HepG2 (cell line): Measurements from ENCODE around the gene SIAE. TPM values are rescaled to one million over a fixed set of nuclear protein-coding genes. Genes with fewer than 3 reads are reported as not detected.
A peak's percentile ranks its signal among the peaks of the same experiment; 100 is the strongest.

Source experiments
- AGO2 ChIP-seq: fragments of 200-400 bp; formaldehyde crosslinking; optimal IDR thresholded peaks from 2 replicates; pipeline ENCODE3; 2017; ENCODE audit warnings: mild to moderate bottlenecking, low read depth, low read length, moderate library complexity
- BRCA1 ChIP-seq: sonication (generic); formaldehyde crosslinking; IDR thresholded peaks from 2 replicates; pipeline ENCODE4 v1.4.0; 2020; ENCODE audit warnings: missing genetic modification reagents
- CTCF ChIP-seq: sonication (generic); formaldehyde crosslinking; IDR thresholded peaks from 2 replicates; pipeline ENCODE4 v1.5.0; 2020; ENCODE audit warnings: mild to moderate bottlenecking, missing genetic modification reagents, moderate library complexity
- DPF2 ChIP-seq: sonication (generic); formaldehyde crosslinking; IDR thresholded peaks from 2 replicates; pipeline ENCODE4 v1.4.0; 2020; ENCODE audit warnings: mild to moderate bottlenecking, low read depth, missing genetic modification reagents, borderline replicate concordance
- IRX3 ChIP-seq: sonication (generic); formaldehyde crosslinking; IDR thresholded peaks from 2 replicates; pipeline ENCODE4 v1.8.1; 2023; ENCODE audit warnings: mild to moderate bottlenecking, low read depth, missing genetic modification reagents, borderline replicate concordance
- MED1 ChIP-seq: sonication (generic); formaldehyde crosslinking; IDR thresholded peaks from 2 replicates; pipeline ENCODE4 v1.4.0; 2020; ENCODE audit warnings: missing genetic modification reagents
- MEIS1 ChIP-seq: sonication (generic); formaldehyde crosslinking; IDR thresholded peaks from 2 replicates; pipeline ENCODE4 v1.9.0; 2021; ENCODE audit warnings: mild to moderate bottlenecking, missing genetic modification reagents, moderate library complexity, borderline replicate concordance
- NCOA5 ChIP-seq: sonication (generic); formaldehyde crosslinking; IDR thresholded peaks from 2 replicates; pipeline ENCODE4 v1.4.0; 2020; ENCODE audit warnings: missing genetic modification reagents
- NKX3-1 ChIP-seq: sonication (generic); formaldehyde crosslinking; IDR thresholded peaks from 2 replicates; pipeline ENCODE4 v1.5.0; 2020; ENCODE audit warnings: missing genetic modification reagents
- PHF21A ChIP-seq: sonication (generic); formaldehyde crosslinking; IDR thresholded peaks from 2 replicates; pipeline ENCODE4 v1.5.0; 2020; ENCODE audit warnings: mild to moderate bottlenecking, missing genetic modification reagents
- SRY ChIP-seq: sonication (generic); formaldehyde crosslinking; IDR thresholded peaks from 2 replicates; pipeline ENCODE4 v1.8.0; 2022; ENCODE audit warnings: mild to moderate bottlenecking, missing genetic modification reagents
- YY1 ChIP-seq: IDR thresholded peaks from 2 replicates; pipeline ENCODE4 v1.6.1; 2011; ENCODE audit warnings: low read length, low read depth, moderate library complexity, mild to moderate bottlenecking; ENCODE audit not compliant: insufficient read depth, insufficient replicate concordance
- ZFP90 ChIP-seq: sonication (generic); formaldehyde crosslinking; IDR thresholded peaks from 2 replicates; pipeline ENCODE4 v1.8.0; 2022; ENCODE audit warnings: missing genetic modification reagents, mild to moderate bottlenecking, inconsistent platforms, borderline replicate concordance
- ZFX ChIP-seq: sonication (generic); formaldehyde crosslinking; IDR thresholded peaks from 2 replicates; pipeline ENCODE4 v1.4.0; 2020; ENCODE audit warnings: mild to moderate bottlenecking, low read depth, missing genetic modification reagents, moderate library complexity
- ZNF12 ChIP-seq: sonication (generic); formaldehyde crosslinking; IDR thresholded peaks from 2 replicates; pipeline ENCODE4 v1.5.0; 2020; ENCODE audit warnings: missing genetic modification reagents
- ZNF224 ChIP-seq: sonication (generic); formaldehyde crosslinking; IDR thresholded peaks from 2 replicates; pipeline ENCODE4 v1.5.0; 2020; ENCODE audit warnings: mild to moderate bottlenecking, missing genetic modification reagents
- ZNF367 ChIP-seq: sonication (generic); formaldehyde crosslinking; IDR thresholded peaks from 2 replicates; pipeline ENCODE4 v1.4.0; 2020; ENCODE audit warnings: missing genetic modification reagents, borderline replicate concordance
- ZNF441 ChIP-seq: sonication (generic); formaldehyde crosslinking; IDR thresholded peaks from 2 replicates; pipeline ENCODE4 v1.7.0; 2021; ENCODE audit warnings: missing genetic modification reagents, borderline replicate concordance
- ZNF564 ChIP-seq: sonication (generic); formaldehyde crosslinking; IDR thresholded peaks from 2 replicates; pipeline ENCODE4 v1.8.1; 2023; ENCODE audit warnings: mild to moderate bottlenecking, missing genetic modification reagents
- ZNF619 ChIP-seq: sonication (generic); formaldehyde crosslinking; IDR thresholded peaks from 2 replicates; pipeline ENCODE4 v1.4.0; 2020; ENCODE audit warnings: mild to moderate bottlenecking, missing genetic modification reagents
- ZNF703 ChIP-seq: sonication (generic); formaldehyde crosslinking; IDR thresholded peaks from 2 replicates; pipeline ENCODE4 v1.5.1; 2020; ENCODE audit warnings: missing genetic modification reagents, mild to moderate bottlenecking, moderate library complexity, borderline replicate concordance
- ZNF766 ChIP-seq: sonication (generic); formaldehyde crosslinking; IDR thresholded peaks from 2 replicates; pipeline ENCODE4 v1.5.0; 2020; ENCODE audit warnings: missing genetic modification reagents, borderline replicate concordance
- ZSCAN22 ChIP-seq: sonication (generic); formaldehyde crosslinking; IDR thresholded peaks from 2 replicates; pipeline ENCODE4 v1.4.0; 2020; ENCODE audit warnings: mild to moderate bottlenecking, missing genetic modification reagents
- polyA plus RNA-seq, 8 experiments: library from polyadenylated mRNA; depleted of rRNA in 3 of 8; stranded (reverse) in 7 of 8; unstranded in 1 of 8; fragments of >200 nt; fragmentation: Illumina TruSeq in 4 of 8; extraction: Trizol in 4 of 8; gene quantifications; 2 replicates each; pipeline versions ENCODE4 v1.2.1 to v1.2.3, GENCODE V29; 2011 to 2016; ENCODE audit warnings: low read depth in 4 of 8, missing spikeins in 1 of 8, mixed read lengths in 1 of 8; ENCODE audit not compliant: insufficient read depth in 1 of 8
- total RNA-seq, 5 experiments: library from RNA; depleted of rRNA; stranded (reverse); fragments of >200 nt; fragmentation: Illumina TruSeq; extraction: Trizol; gene quantifications; 2 replicates each; pipeline ENCODE4 v1.2.3, GENCODE V29; 2016; ENCODE audit warnings: low read depth in 1 of 5
- TF ChIP-seq, protein P1 (sequence below): sonication (generic); formaldehyde crosslinking; conservative IDR thresholded peaks from 2 replicates; pipeline ENCODE4 v1.4.0; 2020; ENCODE audit warnings: missing genetic modification reagents
- TF ChIP-seq, protein P2 (sequence below): sonication (generic); formaldehyde crosslinking; IDR thresholded peaks from 2 replicates; pipeline ENCODE4 v1.8.0; 2022; ENCODE audit warnings: mild to moderate bottlenecking, missing genetic modification reagents; ENCODE audit not compliant: insufficient replicate concordance

SIAE gene
- total and polyA plus RNA-seq, 2 of the 13 experiments (the other 11 are each of a cell fraction or from before 2014, with no cell fraction given) = 7.0 to 22.4 TPM

DNA sequence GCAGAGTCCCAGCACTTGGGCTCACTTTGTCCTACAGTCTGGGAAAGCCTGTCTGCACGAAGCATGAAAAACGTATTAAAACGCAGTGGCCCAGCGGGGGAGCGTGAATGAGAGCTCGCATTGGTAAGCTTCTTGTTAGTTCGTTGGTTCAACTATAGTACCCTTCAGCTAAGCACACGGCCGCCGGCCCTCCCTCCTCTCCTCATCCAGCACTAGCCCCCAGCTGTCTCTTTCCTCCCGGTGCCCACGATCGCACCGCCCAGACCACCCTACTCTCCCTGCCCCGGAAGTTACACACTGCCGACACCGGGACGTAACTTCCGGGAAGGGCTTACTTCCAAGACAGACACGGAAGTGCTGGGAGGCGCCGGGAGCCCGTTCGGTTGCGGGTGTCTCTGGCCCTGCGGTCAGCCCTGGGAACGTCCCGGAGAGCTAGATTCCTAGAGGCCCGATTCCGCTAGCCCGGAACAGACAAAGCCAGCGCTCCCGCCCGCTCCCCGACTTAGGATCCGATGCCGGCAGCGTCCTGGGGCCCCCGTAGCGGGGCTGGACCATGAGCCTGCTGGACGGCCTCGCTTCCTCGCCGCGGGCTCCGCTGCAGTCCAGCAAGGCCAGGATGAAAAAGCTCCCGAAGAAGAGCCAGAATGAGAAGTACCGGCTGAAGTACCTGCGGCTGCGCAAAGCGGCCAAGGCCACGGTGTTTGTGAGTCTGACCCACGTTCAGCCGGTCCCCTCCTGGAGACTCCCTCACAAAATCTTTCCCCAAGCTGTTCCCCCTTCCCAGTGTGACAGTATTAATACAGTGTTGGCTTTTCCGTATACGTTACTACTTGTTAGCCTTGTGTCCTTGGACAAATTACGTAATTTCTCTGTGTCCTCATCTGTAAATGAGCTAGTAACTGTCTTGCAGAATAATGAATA lies 50.7 kb downstream of the SIAE start, which contains the start of gene TBRG1 (continued):
- TF ChIP-seq ZNF441 (CRISPR knock-in tag) (no peak), ZNF703 (peak; percentile 89; the same call in 1 of the 2 replicates), NKX3-1 (CRISPR knock-in tag) (0 out of 2 replicates have a peak, but pooled peaks have one; percentile 42), ZFP90 (peak; percentile 77; the same call in 1 of the 2 replicates), BRCA1 (CRISPR knock-in tag) (no peak), YY1 (peak; percentile 21), IRX3 (CRISPR knock-in tag) (peak; percentile 33; the same call in 1 of the 2 replicates), MED1 (peak; percentile 26), ZNF12 (CRISPR knock-in tag) (peak; percentile 64; the same call in 1 of the 2 replicates), CTCF (CRISPR knock-in tag) (0 out of 2 replicates have a peak, but pooled peaks have one; percentile 16), SRY (CRISPR knock-in tag) (peak; percentile 77), DPF2 (CRISPR knock-in tag) (0 out of 2 replicates have a peak, but pooled peaks have one; percentile 25), ZNF619 (CRISPR knock-in tag) (0 out of 2 replicates have a peak, but pooled peaks have one; percentile 59), ZNF564 (peak; percentile 22; the same call in 1 of the 2 replicates), ZNF766 (CRISPR knock-in tag) (0 out of 2 replicates have a peak, but pooled peaks have one; percentile 46), ZSCAN22 (CRISPR knock-in tag) (no peak), ZNF224 (CRISPR knock-in tag) (no peak), PHF21A (CRISPR knock-in tag) (peak; percentile 63; the same call in 1 of the 2 replicates), ZNF367 (0 out of 2 replicates have a peak, but pooled peaks have one; percentile 23), ZFX (CRISPR knock-in tag) (peak; percentile 89), MEIS1 (CRISPR knock-in tag) (peak; percentile 51; the same call in 1 of the 2 replicates), NCOA5 (CRISPR knock-in tag) (no peak), AGO2 (peak; percentile 82)
- TF ChIP-seq, protein P1, sequence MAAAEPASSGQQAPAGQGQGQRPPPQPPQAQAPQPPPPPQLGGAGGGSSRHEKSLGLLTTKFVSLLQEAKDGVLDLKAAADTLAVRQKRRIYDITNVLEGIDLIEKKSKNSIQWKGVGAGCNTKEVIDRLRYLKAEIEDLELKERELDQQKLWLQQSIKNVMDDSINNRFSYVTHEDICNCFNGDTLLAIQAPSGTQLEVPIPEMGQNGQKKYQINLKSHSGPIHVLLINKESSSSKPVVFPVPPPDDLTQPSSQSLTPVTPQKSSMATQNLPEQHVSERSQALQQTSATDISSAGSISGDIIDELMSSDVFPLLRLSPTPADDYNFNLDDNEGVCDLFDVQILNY = peak; percentile 45; the same call in 1 of the 2 replicates
- TF ChIP-seq, protein P2, sequence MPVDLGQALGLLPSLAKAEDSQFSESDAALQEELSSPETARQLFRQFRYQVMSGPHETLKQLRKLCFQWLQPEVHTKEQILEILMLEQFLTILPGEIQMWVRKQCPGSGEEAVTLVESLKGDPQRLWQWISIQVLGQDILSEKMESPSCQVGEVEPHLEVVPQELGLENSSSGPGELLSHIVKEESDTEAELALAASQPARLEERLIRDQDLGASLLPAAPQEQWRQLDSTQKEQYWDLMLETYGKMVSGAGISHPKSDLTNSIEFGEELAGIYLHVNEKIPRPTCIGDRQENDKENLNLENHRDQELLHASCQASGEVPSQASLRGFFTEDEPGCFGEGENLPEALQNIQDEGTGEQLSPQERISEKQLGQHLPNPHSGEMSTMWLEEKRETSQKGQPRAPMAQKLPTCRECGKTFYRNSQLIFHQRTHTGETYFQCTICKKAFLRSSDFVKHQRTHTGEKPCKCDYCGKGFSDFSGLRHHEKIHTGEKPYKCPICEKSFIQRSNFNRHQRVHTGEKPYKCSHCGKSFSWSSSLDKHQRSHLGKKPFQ (CRISPR knock-in tag) = peak; percentile 44
